Endothelial cell of umbilical vein (primary cell): ENCODE measurements around the gene LTO1. TPM values are rescaled to one million over a fixed set of nuclear protein-coding genes. Genes with fewer than 3 reads are reported as not detected.
"Not testable (repeated sequence)": the region's sequence is repeated elsewhere in the genome, so short reads cannot be mapped to it uniquely, and the experiment has no call there.

Experiments
- BruUV-seq: library from RNA; stranded (reverse); fragments of 400-500 nt; replicated peaks from 2 replicates; lab custom pipeline; 2021; lab: Mats Ljungman, UMichigan
- CTCF ChIA-PET: fragments of 300-600, 350-600 bp; sonication (Branson Sonifier 250); formaldehyde crosslinking; loops from one replicate; lab custom pipeline; 2021; ENCODE audit warnings: antibody characterized with exemption, inconsistent platforms; lab: Charles Lee
- POLR2A ChIA-PET: fragments of 300-600, 350-600 bp; sonication (Branson Sonifier 250); formaldehyde crosslinking; loops from one replicate; lab custom pipeline; 2021; ENCODE audit warnings: antibody characterized with exemption, inconsistent platforms; lab: Charles Lee
- DNase-seq: peaks from one replicate; pipeline ENCODE4 v3.0.0-alpha.2; 2011; ENCODE audit warnings: low read depth, low spot score
- FAIRE-seq: peaks from 2 replicates; lab custom pipeline; 2011; peaks lifted over from hg19 to GRCh38; lab: Jason Lieb, UNC
- H2AFZ ChIP-seq: 2 replicates; pipeline ENCODE4 v1.6.0; 2012; ENCODE audit warnings: low read depth, low read length, control low read depth, inconsistent platforms
- H3K27ac ChIP-seq: 2 replicates; pipeline ENCODE4 v1.5.1; 2011; ENCODE audit warnings: low read depth, mild to moderate bottlenecking, control low read depth, low read length, moderate library complexity; ENCODE audit not compliant: insufficient read depth
- H3K27me3 ChIP-seq, 2 experiments: 2 replicates each; pipeline versions ENCODE4 v1.6.0 to v1.6.1; 2011; ENCODE audit warnings: low read length in 2 of 2, mixed read lengths in 1 of 2; ENCODE audit not compliant: control insufficient read depth in 2 of 2, insufficient read depth in 2 of 2
- H3K36me3 ChIP-seq, 2 experiments: 2 replicates in 1 of 2; 3 replicates in 1 of 2; pipeline ENCODE4 v1.5.1; 2011; ENCODE audit warnings: low read length in 2 of 2, mild to moderate bottlenecking in 1 of 2, moderate library complexity in 1 of 2; ENCODE audit not compliant: control insufficient read depth in 2 of 2, insufficient read depth in 2 of 2; ENCODE audit errors: extremely low read depth in 1 of 2
- H3K4me1 ChIP-seq: 3 replicates; pipeline ENCODE4 v1.5.1; 2011; ENCODE audit warnings: mild to moderate bottlenecking, low read length; ENCODE audit not compliant: control insufficient read depth, insufficient read depth; ENCODE audit errors: extremely low read depth
- H3K4me2 ChIP-seq: 2 replicates; pipeline ENCODE4 v1.6.1; 2011; ENCODE audit warnings: low read length, control low read depth, mixed read lengths; ENCODE audit not compliant: insufficient read depth
- H3K4me3 ChIP-seq, 3 experiments: fragments of 200-600 bp in 1 of 3; sonication (generic), shearing (Covaris generic) in 1 of 3; replicated peaks in 1 of 3; 2 replicates each; pipeline ENCODE4 v1.5.1; 2011 to 2016; ENCODE audit warnings: control low read depth in 3 of 3, low read length in 3 of 3, mild to moderate bottlenecking in 2 of 3, inconsistent platforms in 1 of 3, low read depth in 1 of 3, moderate library complexity in 1 of 3; ENCODE audit not compliant: insufficient read depth in 1 of 3
- H3K79me2 ChIP-seq: 2 replicates; pipeline ENCODE4 v1.6.0; 2012; ENCODE audit warnings: low read length, inconsistent platforms; ENCODE audit not compliant: control insufficient read depth, insufficient read depth
- H3K9ac ChIP-seq: replicated peaks from 2 replicates; pipeline ENCODE3; 2011; ENCODE audit warnings: low read length, control low read depth; ENCODE audit not compliant: insufficient read depth; ENCODE audit errors: extremely low read depth
- H3K9me1 ChIP-seq: replicated peaks from 3 replicates; pipeline ENCODE4 v1.6.0; 2011; ENCODE audit warnings: mild to moderate bottlenecking, low read length; ENCODE audit not compliant: control insufficient read depth, insufficient read depth; ENCODE audit errors: extremely low read depth
- H3K9me3 ChIP-seq: replicated peaks from 2 replicates; pipeline ENCODE4 v1.5.1; 2012; ENCODE audit warnings: low read length, inconsistent platforms; ENCODE audit not compliant: control insufficient read depth, insufficient read depth
- H4K20me1 ChIP-seq: replicated peaks from 2 replicates; pipeline ENCODE3; 2011; ENCODE audit warnings: mild to moderate bottlenecking, low read length; ENCODE audit not compliant: control insufficient read depth, insufficient read depth; ENCODE audit errors: extremely low read depth
- EZH2 ChIP-seq: IDR thresholded peaks from 2 replicates; pipeline ENCODE4 v1.6.1; 2012; ENCODE audit warnings: borderline replicate concordance, low read depth, mild to moderate bottlenecking, moderate library complexity, low read length, inconsistent platforms; ENCODE audit not compliant: severe bottlenecking
- FOS ChIP-seq: IDR thresholded peaks from 2 replicates; pipeline ENCODE4 v1.6.1; 2011; ENCODE audit warnings: mild to moderate bottlenecking, low read length, moderate library complexity, borderline replicate concordance; ENCODE audit not compliant: insufficient read depth
- JUN ChIP-seq: IDR thresholded peaks from 2 replicates; pipeline ENCODE4 v1.6.1; 2011; ENCODE audit warnings: borderline replicate concordance, low read depth; ENCODE audit not compliant: insufficient read length, insufficient read depth
- dilution Hi-C: fragments of 300-500 bp; cut with MboI; formaldehyde crosslinking; loops from one replicate; pipeline ENCODE4 v1.15.0; 2019; ENCODE audit warnings: low sequenced_read_pairs; ENCODE audit not compliant: extremely low pct_ligation_motif_present
- intact Hi-C: fragments of 100-400 bp; cut with micrococcal nuclease; formaldehyde crosslinking; loops from one replicate; pipeline ENCODE4 v1.10.0; 2022
- polyA plus RNA-seq, 4 experiments: library from polyadenylated mRNA; depleted of rRNA in 3 of 4; stranded (reverse) in 3 of 4; unstranded in 1 of 4; fragments of >200 nt; gene quantifications; 2 replicates each; pipeline versions ENCODE4 v1.2.1 to v1.2.3, GENCODE V29; 2011 to 2012; ENCODE audit warnings: missing spikeins in 1 of 4
- total RNA-seq: library from RNA; stranded (reverse); gene quantifications from 2 replicates; pipeline ENCODE4 v1.2.3, GENCODE V29; 2021

The LTO1 gene
- total and polyA plus RNA-seq, 2 donors (not counting 3 experiments of a cell fraction or from before 2014, with no cell fraction given): 26.8 to 30.9 TPM

GRCh38 chr11:69624293-69624692, 50.9 kb downstream of the LTO1 start:
- DNase-seq: no peak
- Histone ChIP-seq H3K27me3 (peaks cover 3 to 4% of the 10 kb centered on the region in 2 experiments), H3K79me2 (no peaks in the 10 kb centered on the region), H4K20me1 (no peaks in the 10 kb centered on the region), H3K27ac (no peak overlapping the region), H3K9me3 (no peaks in the 10 kb centered on the region), H3K4me1 (no peaks in the 10 kb centered on the region), H3K36me3 (no peaks in the 10 kb centered on the region), H3K9ac (no peak overlapping the region), H3K9me1 (no peaks in the 10 kb centered on the region), H2AFZ (no peak overlapping the region), H3K4me3 (no peak overlapping the region), H3K4me2 (no peak overlapping the region)
- no TSS peak for BruUV-seq
- dilution Hi-C loops: no loop called here
- FAIRE-seq: no peak
- POLR2A ChIA-PET: no interaction called here
- intact Hi-C loops: no loop called here
- TF ChIP-seq EZH2 (no peak), JUN (no peak), FOS (no peak)
- CTCF ChIA-PET: no interaction called here

GRCh38 chr11:69622097-69622681, 53.0 kb downstream of the LTO1 start:
- H4K20me1 ChIP-seq, CTCF ChIA-PET, H3K27me3 ChIP-seq, POLR2A ChIA-PET, FAIRE-seq, H3K4me1 ChIP-seq, BruUV-seq, intact Hi-C loops, H3K4me3 ChIP-seq, dilution Hi-C loops, DNase-seq, H3K4me2 ChIP-seq, H3K79me2 ChIP-seq, H3K27ac ChIP-seq, H3K9me1 ChIP-seq, H2AFZ ChIP-seq, H3K36me3 ChIP-seq, H3K9ac ChIP-seq, H3K9me3 ChIP-seq: not testable (repeated sequence)
